ENCODE data around the gene NFU1.

NFU1 gene

GRCh38 chr2:69416147-69416546 lies 21.1 kb downstream of the NFU1 start:
- Histone ChIP-seq H3K36me3 (ENCODE audit: insufficient read depth, low read depth, low read length) (peaks cover 20% of the 10 kb centered on the region), H3K27ac (ENCODE audit: low read length) (no peak overlapping the region), H3K27me3 (ENCODE audit: insufficient read depth, low read length) (no peaks in the 10 kb centered on the region), H3K9me3 (ENCODE audit: insufficient read depth, low read depth, low read length) (no peaks in the 10 kb centered on the region), H3K9ac (ENCODE audit: low read depth, low read length) (no peak overlapping the region), H3K4me3 (ENCODE audit: low read length) (no peak overlapping the region), H3K4me1 (ENCODE audit: insufficient read depth, low read length) (no peaks in the 10 kb centered on the region)

GRCh38 chr2:69411120-69411519 lies 26.1 kb downstream of the NFU1 start:
- no peak overlapping the region for H3K4me3 ChIP-seq (ENCODE audit: low read length)
- H3K4me1 ChIP-seq (ENCODE audit: insufficient read depth, low read length) = no peaks in the 10 kb centered on the region
- H3K9ac ChIP-seq (ENCODE audit: low read depth, low read length) = no peak overlapping the region
- no peaks in the 10 kb centered on the region for H3K9me3 ChIP-seq (ENCODE audit: insufficient read depth, low read depth, low read length)
- no peaks in the 10 kb centered on the region for H3K27me3 ChIP-seq (ENCODE audit: insufficient read depth, low read length)
- H3K27ac ChIP-seq (ENCODE audit: low read length) = no peak overlapping the region
- H3K36me3 ChIP-seq (ENCODE audit: insufficient read depth, low read depth, low read length) = peaks cover 7% of the 10 kb centered on the region

DNA sequence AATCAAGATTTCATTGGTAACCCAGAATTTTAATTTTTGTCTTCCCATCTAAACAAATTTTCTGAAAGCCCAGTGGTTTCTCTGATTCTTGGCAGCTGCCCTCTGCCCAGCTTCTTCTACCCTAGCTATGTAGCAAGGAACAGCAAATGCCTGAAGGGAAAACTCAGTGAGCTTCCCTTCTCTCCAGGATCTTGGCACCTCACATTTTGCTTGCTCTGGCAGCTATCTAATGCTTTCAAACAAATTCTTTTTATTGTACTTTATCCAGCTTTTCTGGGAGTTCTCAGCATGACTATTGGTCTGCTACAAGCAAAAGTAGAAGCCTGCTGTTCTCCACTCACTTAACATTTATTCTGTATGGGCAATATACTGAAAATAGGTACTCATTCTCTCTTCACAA lies 31.9 kb downstream of the NFU1 start:
- no peak overlapping the region for H3K4me3 ChIP-seq (ENCODE audit: low read length)
- no peak overlapping the region for H3K27ac ChIP-seq (ENCODE audit: low read length)
- no peaks in the 10 kb centered on the region for H3K4me1 ChIP-seq (ENCODE audit: insufficient read depth, low read length)
- no peak overlapping the region for H3K9ac ChIP-seq (ENCODE audit: low read depth, low read length)
- H3K36me3 ChIP-seq (ENCODE audit: insufficient read depth, low read depth, low read length) = peaks cover 24% of the 10 kb centered on the region
- H3K9me3 ChIP-seq (ENCODE audit: insufficient read depth, low read depth, low read length) = peaks cover 5% of the 10 kb centered on the region; the same call in 1 of the 2 replicates
- H3K27me3 ChIP-seq (ENCODE audit: insufficient read depth, low read length) = no peaks in the 10 kb centered on the region

GRCh38 chr2:69400121-69400520 lies 37.1 kb downstream of the NFU1 start:
- Histone ChIP-seq H3K4me1 (ENCODE audit: insufficient read depth, low read length) (no peaks in the 10 kb centered on the region), H3K9me3 (ENCODE audit: insufficient read depth, low read depth, low read length) (peaks cover 5% of the 10 kb centered on the region; the same call in 1 of the 2 replicates), H3K9ac (ENCODE audit: low read depth, low read length) (no peak overlapping the region), H3K4me3 (ENCODE audit: low read length) (no peak overlapping the region), H3K27ac (ENCODE audit: low read length) (no peak overlapping the region), H3K36me3 (ENCODE audit: insufficient read depth, low read depth, low read length) (peaks cover 40% of the 10 kb centered on the region), H3K27me3 (ENCODE audit: insufficient read depth, low read length) (no peaks in the 10 kb centered on the region)

- Histone ChIP-seq H3K4me1 (ENCODE audit: insufficient read depth, low read length) (no peaks in the 10 kb centered on the region), H3K9ac (ENCODE audit: low read depth, low read length) (no peak overlapping the region)
Measured at GRCh38 chr2:69397234-69397633, 40.0 kb downstream of the NFU1 start.

DNA sequence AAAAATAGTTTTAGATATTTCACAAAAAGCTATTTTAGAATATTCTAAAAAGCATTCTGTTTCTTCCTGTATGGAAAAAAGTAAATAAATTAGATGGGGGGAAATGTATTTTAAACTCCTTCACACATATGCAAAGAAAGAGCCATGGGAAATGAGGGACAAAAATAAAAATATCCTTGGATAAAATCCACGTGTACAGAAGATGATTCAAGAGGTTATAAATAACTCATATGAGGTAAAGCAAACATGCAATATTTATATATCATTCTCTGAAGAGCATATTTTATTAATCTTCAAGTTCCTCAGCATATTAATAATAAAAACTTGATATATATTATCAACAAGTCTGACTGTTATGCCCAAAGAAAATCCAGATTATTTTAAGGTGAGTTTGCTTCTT lies 41.4 kb downstream of the NFU1 start:
- Histone ChIP-seq H3K9ac (ENCODE audit: low read depth, low read length) (no peak overlapping the region), H3K36me3 (ENCODE audit: insufficient read depth, low read depth, low read length) (peaks cover 21% of the 10 kb centered on the region; the same call in 1 of the 2 replicates), H3K27ac (ENCODE audit: low read length) (no peak overlapping the region), H3K4me1 (ENCODE audit: insufficient read depth, low read length) (no peaks in the 10 kb centered on the region), H3K4me3 (ENCODE audit: low read length) (no peak overlapping the region), H3K9me3 (ENCODE audit: insufficient read depth, low read depth, low read length) (no peaks in the 10 kb centered on the region), H3K27me3 (ENCODE audit: insufficient read depth, low read length) (no peaks in the 10 kb centered on the region)

More at GRCh38 chr2:69397234-69397633, 40.0 kb downstream of the NFU1 start:
- peaks cover 21% of the 10 kb centered on the region; the same call in 1 of the 2 replicates for H3K36me3 ChIP-seq (ENCODE audit: insufficient read depth, low read depth, low read length)
- H3K27ac ChIP-seq (ENCODE audit: low read length) = no peak overlapping the region
- no peaks in the 10 kb centered on the region for H3K9me3 ChIP-seq (ENCODE audit: insufficient read depth, low read depth, low read length)
- no peak overlapping the region for H3K4me3 ChIP-seq (ENCODE audit: low read length)
- no peaks in the 10 kb centered on the region for H3K27me3 ChIP-seq (ENCODE audit: insufficient read depth, low read length)

DNA sequence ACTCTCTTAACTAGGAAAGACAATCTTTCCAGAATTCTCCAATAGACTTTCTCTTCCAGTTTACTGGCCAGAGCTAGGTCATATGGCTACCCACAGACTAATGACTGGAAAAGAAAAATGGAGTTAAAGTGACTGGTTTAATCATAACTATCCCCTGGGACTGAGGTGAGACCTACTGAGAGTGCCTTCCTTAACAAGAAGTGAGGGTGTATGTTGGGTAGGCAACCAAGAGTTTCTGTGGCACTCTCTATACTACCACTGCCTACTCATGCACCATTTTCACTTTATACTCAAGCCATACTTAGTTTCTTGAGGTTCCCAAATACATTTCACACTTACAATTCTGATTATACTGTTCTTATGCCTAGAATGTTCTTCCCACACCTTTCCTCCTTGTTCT lies 43.3 kb downstream of the NFU1 start:
- no peak overlapping the region for H3K27ac ChIP-seq (ENCODE audit: low read length)
- peaks cover 10% of the 10 kb centered on the region; the same call in 1 of the 2 replicates for H3K36me3 ChIP-seq (ENCODE audit: insufficient read depth, low read depth, low read length)
- no peaks in the 10 kb centered on the region for H3K27me3 ChIP-seq (ENCODE audit: insufficient read depth, low read length)
- no peak overlapping the region for H3K4me3 ChIP-seq (ENCODE audit: low read length)
- no peaks in the 10 kb centered on the region for H3K9me3 ChIP-seq (ENCODE audit: insufficient read depth, low read depth, low read length)
- H3K4me1 ChIP-seq (ENCODE audit: insufficient read depth, low read length) = no peaks in the 10 kb centered on the region
- H3K9ac ChIP-seq (ENCODE audit: low read depth, low read length) = no peak overlapping the region

DNA sequence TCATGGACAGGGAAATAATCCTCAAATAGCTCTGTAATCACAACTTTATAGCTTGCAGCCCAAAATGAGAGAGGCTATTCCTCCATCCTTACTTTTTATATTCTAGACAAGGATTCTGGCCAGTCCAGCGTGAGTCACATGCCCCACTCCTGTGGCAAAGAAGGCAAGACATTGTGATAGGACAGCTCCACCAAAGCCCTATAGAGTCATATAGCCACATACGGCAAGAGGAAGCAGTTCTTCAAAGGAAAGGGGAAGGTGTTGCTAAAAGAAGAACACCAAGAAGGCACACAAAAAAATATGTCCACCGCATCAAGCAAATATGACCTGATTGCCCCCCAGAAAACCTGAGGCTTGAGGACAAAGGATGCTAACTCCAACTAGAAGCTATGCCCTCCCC lies 46.8 kb downstream of the NFU1 start:
- Histone ChIP-seq H3K9ac (ENCODE audit: low read depth, low read length) (no peak overlapping the region), H3K9me3 (ENCODE audit: insufficient read depth, low read depth, low read length) (no peaks in the 10 kb centered on the region), H3K4me3 (ENCODE audit: low read length) (no peak overlapping the region), H3K27ac (ENCODE audit: low read length) (no peak overlapping the region), H3K4me1 (ENCODE audit: insufficient read depth, low read length) (peaks cover 5% of the 10 kb centered on the region), H3K27me3 (ENCODE audit: insufficient read depth, low read length) (no peaks in the 10 kb centered on the region), H3K36me3 (ENCODE audit: insufficient read depth, low read depth, low read length) (no peaks in the 10 kb centered on the region)

- H3K4me1 ChIP-seq (ENCODE audit: insufficient read depth, low read length) = peaks cover 6% of the 10 kb centered on the region
- no peak overlapping the region for H3K4me3 ChIP-seq (ENCODE audit: low read length)
- H3K9ac ChIP-seq (ENCODE audit: low read depth, low read length) = no peak overlapping the region
- H3K9me3 ChIP-seq (ENCODE audit: insufficient read depth, low read depth, low read length) = no peaks in the 10 kb centered on the region
- H3K27ac ChIP-seq (ENCODE audit: low read length) = no peak overlapping the region
- no peaks in the 10 kb centered on the region for H3K27me3 ChIP-seq (ENCODE audit: insufficient read depth, low read length)
- H3K36me3 ChIP-seq (ENCODE audit: insufficient read depth, low read depth, low read length) = no peaks in the 10 kb centered on the region
Measured at GRCh38 chr2:69390001-69390400, 47.2 kb downstream of the NFU1 start.

DNA sequence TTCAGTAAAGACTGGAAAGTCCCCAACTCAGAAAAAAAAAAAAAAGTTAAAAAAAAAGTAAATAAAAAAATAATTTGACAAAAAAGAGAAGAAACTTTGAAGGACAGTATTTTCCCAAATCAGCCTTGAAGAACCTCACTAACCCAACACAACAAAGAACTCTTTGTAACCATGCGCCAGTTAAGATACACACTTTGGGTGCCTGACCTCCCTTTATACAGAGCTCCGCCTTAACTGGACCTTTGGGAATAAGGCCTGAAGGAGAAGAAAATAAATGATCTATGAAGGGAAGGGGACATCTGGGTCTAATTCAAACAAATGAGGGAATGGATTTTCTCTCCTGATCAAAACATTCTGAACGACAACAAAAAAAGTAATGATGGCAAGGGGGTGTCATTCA lies 48.0 kb downstream of the NFU1 start:
- Histone ChIP-seq H3K9me3 (ENCODE audit: insufficient read depth, low read depth, low read length) (no peaks in the 10 kb centered on the region), H3K27me3 (ENCODE audit: insufficient read depth, low read length) (no peaks in the 10 kb centered on the region), H3K9ac (ENCODE audit: low read depth, low read length) (no peak overlapping the region), H3K36me3 (ENCODE audit: insufficient read depth, low read depth, low read length) (no peaks in the 10 kb centered on the region), H3K27ac (ENCODE audit: low read length) (no peak overlapping the region), H3K4me3 (ENCODE audit: low read length) (no peak overlapping the region), H3K4me1 (ENCODE audit: insufficient read depth, low read length) (peaks cover 6% of the 10 kb centered on the region)

GRCh38 chr2:69387770-69388481 lies 49.3 kb downstream of the NFU1 start:
- no peak overlapping the region for H3K27ac ChIP-seq (ENCODE audit: low read length)
- H3K4me1 ChIP-seq (ENCODE audit: insufficient read depth, low read length) = peaks cover 6% of the 10 kb centered on the region
- no peaks in the 10 kb centered on the region for H3K36me3 ChIP-seq (ENCODE audit: insufficient read depth, low read depth, low read length)
- no peaks in the 10 kb centered on the region for H3K27me3 ChIP-seq (ENCODE audit: insufficient read depth, low read length)
- H3K9me3 ChIP-seq (ENCODE audit: insufficient read depth, low read depth, low read length) = no peaks in the 10 kb centered on the region
- peak overlapping the region; percentile 76 for H3K4me3 ChIP-seq (ENCODE audit: low read length)
- peak overlapping the region; percentile 83 for H3K9ac ChIP-seq (ENCODE audit: low read depth, low read length)

Data from iPS-20b (cell line).